GM12878 (cell line): ENCODE data around the gene MSTN. TPM values are rescaled to one million over a fixed set of nuclear protein-coding genes. Genes with fewer than 3 reads are reported as not detected.

Source experiments
- ATAC-seq: fragments of 200-7000 bp; cut with Tn5 transposase; 3 replicates; pipeline ENCODE4 v1.9.1; 2020; ENCODE audit warnings: mild to moderate bottlenecking, moderate library complexity
- BruUV-seq: library from RNA; stranded (reverse); fragments of 400-500 nt; replicated peaks from 2 replicates; lab custom pipeline; 2021; lab: Mats Ljungman, UMichigan
- CTCF ChIA-PET: fragments of 300-600 bp; sonication (Branson Sonifier 250); formaldehyde crosslinking; extraction: SDS; loops from one replicate; lab custom pipeline; 2021; ENCODE audit warnings: inconsistent platforms; lab: Yijun Ruan, JAX
- POLR2A ChIA-PET: fragments of 350-600 bp; formaldehyde crosslinking; extraction: SDS; loops from one replicate; lab custom pipeline; 2021; ENCODE audit warnings: inconsistent platforms; lab: Charles Lee
- RAD21 ChIA-PET: fragments of 300-600 bp; sonication (Branson Sonifier 250); formaldehyde crosslinking; loops from one replicate; lab custom pipeline; 2023; ENCODE audit warnings: antibody characterized with exemption; ENCODE audit not compliant: unreplicated experiment; lab: Charles Lee
- SMC1A ChIA-PET: fragments of 300-600 bp; sonication (Branson Sonifier 250); formaldehyde crosslinking; loops from one replicate; lab custom pipeline; 2023; ENCODE audit not compliant: unreplicated experiment, uncharacterized antibody; lab: Charles Lee
- DNase-seq: peaks from one replicate; pipeline ENCODE4 v3.0.0-alpha.2; 2011; ENCODE audit warnings: low read depth, low spot score
- FAIRE-seq: peaks from 3 replicates; lab custom pipeline; 2011; peaks lifted over from hg19 to GRCh38; lab: Jason Lieb, UNC
- H2AFZ ChIP-seq: 2 replicates; pipeline ENCODE4 v1.6.0; 2011; ENCODE audit warnings: low read depth, low read length, control low read depth; ENCODE audit not compliant: control insufficient read depth
- H3K27ac ChIP-seq: 2 replicates; pipeline ENCODE4 v1.5.1; 2011; ENCODE audit warnings: control low read depth; ENCODE audit not compliant: control insufficient read depth, insufficient read depth
- H3K27me3 ChIP-seq, 2 experiments: replicated peaks in 1 of 2; 2 replicates each; pipeline versions ENCODE4 v1.6.0 to v1.6.1; 2011; ENCODE audit warnings: low read length in 1 of 2; ENCODE audit not compliant: control insufficient read depth in 2 of 2, insufficient read depth in 2 of 2
- H3K36me3 ChIP-seq, 2 experiments: 2 replicates each; pipeline ENCODE4 v1.5.1; 2011; ENCODE audit warnings: low read length in 1 of 2; ENCODE audit not compliant: control insufficient read depth in 2 of 2, insufficient read depth in 2 of 2
- H3K4me1 ChIP-seq: 2 replicates; pipeline ENCODE4 v1.6.1; 2011; ENCODE audit warnings: mild to moderate bottlenecking, low read length, moderate library complexity, mixed read lengths; ENCODE audit not compliant: control insufficient read depth, insufficient read depth
- H3K4me2 ChIP-seq: 2 replicates; pipeline ENCODE4 v1.6.0; 2011; ENCODE audit warnings: control low read depth; ENCODE audit not compliant: control insufficient read depth, insufficient read depth
- H3K4me3 ChIP-seq: fragments of 200-600 bp; sonication (generic); 2 replicates; pipeline ENCODE4 v1.5.1; 2016
- H3K79me2 ChIP-seq: 2 replicates; pipeline ENCODE4 v1.6.0; 2011; ENCODE audit warnings: low read length; ENCODE audit not compliant: control insufficient read depth, insufficient read depth
- H3K9ac ChIP-seq: 2 replicates; pipeline ENCODE4 v1.8.0; 2011; ENCODE audit warnings: low read length, control low read depth, mixed read lengths; ENCODE audit not compliant: control insufficient read depth, insufficient read depth
- H3K9me3 ChIP-seq: replicated peaks from 3 replicates; pipeline ENCODE4 v1.5.1; 2011; ENCODE audit warnings: mild to moderate bottlenecking, low read length; ENCODE audit not compliant: control insufficient read depth, insufficient read depth
- H4K20me1 ChIP-seq: 2 replicates; pipeline ENCODE4 v1.6.0; 2011; ENCODE audit not compliant: control insufficient read depth, insufficient read depth
- ATF2 ChIP-seq: IDR thresholded peaks from 2 replicates; pipeline ENCODE4 v1.6.1; 2012; ENCODE audit warnings: low read length, inconsistent platforms
- CHD4 ChIP-seq: fragments of 200-600 bp; sonication (generic); IDR thresholded peaks from 2 replicates; pipeline ENCODE4 v1.6.1; 2016; ENCODE audit warnings: mild to moderate bottlenecking
- ETV6 ChIP-seq, 2 experiments: fragments of 450-650 bp in 1 of 2; IDR thresholded peaks in 1 of 2; conservative IDR thresholded peaks in 1 of 2; 2 replicates each; pipeline ENCODE4 v1.6.1; 2014; ENCODE audit warnings: antibody characterized with exemption in 1 of 2, borderline replicate concordance in 1 of 2, low read depth in 1 of 2, mild to moderate bottlenecking in 1 of 2, moderate library complexity in 1 of 2
- FOXK2 ChIP-seq: fragments of 450-650 bp; IDR thresholded peaks from 2 replicates; pipeline ENCODE4 v1.6.1; 2017; ENCODE audit warnings: mild to moderate bottlenecking, moderate library complexity
- HDAC2 ChIP-seq: fragments of 200-600 bp; sonication (generic); IDR thresholded peaks from 2 replicates; pipeline ENCODE4 v1.6.1; 2017
- HSF1 ChIP-seq: fragments of 150-350 bp; IDR thresholded peaks from 2 replicates; pipeline ENCODE4 v1.6.1; 2014; ENCODE audit warnings: mild to moderate bottlenecking, low read depth, low read length
- IRF4 ChIP-seq: IDR thresholded peaks from 2 replicates; pipeline ENCODE4 v1.6.1; 2011; ENCODE audit warnings: low read depth, low read length
- NBN ChIP-seq: fragments of 450-650 bp; IDR thresholded peaks from 2 replicates; pipeline ENCODE4 v1.6.1; 2016
- PBX3 ChIP-seq: IDR thresholded peaks from 2 replicates; pipeline ENCODE4 v1.6.1; 2011; ENCODE audit warnings: mild to moderate bottlenecking, low read depth, low read length, moderate library complexity; ENCODE audit not compliant: insufficient replicate concordance
- RAD51 ChIP-seq: fragments of 450-650 bp; IDR thresholded peaks from 2 replicates; pipeline ENCODE4 v1.6.1; 2016; ENCODE audit warnings: moderate library complexity, mild to moderate bottlenecking, inconsistent platforms
- SP1 ChIP-seq: IDR thresholded peaks from one replicate; pipeline ENCODE4 v1.6.1; 2011; ENCODE audit warnings: low read depth, low read length
- SREBF1 ChIP-seq: IDR thresholded peaks from 2 replicates; pipeline ENCODE4 v1.6.1; 2012; ENCODE audit warnings: mild to moderate bottlenecking, low read length
- SUZ12 ChIP-seq: fragments of 200-600 bp; sonication (generic); IDR thresholded peaks from one replicate; pipeline ENCODE4 v1.6.1; 2018; ENCODE audit warnings: antibody characterized with exemption, mild to moderate bottlenecking; ENCODE audit not compliant: unreplicated experiment
- TAF1 ChIP-seq: IDR thresholded peaks from 2 replicates; pipeline ENCODE4 v1.6.1; 2011; ENCODE audit warnings: mild to moderate bottlenecking, low read depth, low read length, borderline replicate concordance
- TARDBP ChIP-seq: IDR thresholded peaks from 2 replicates; pipeline ENCODE4 v1.6.1; 2016; ENCODE audit warnings: borderline replicate concordance
- TCF12 ChIP-seq: IDR thresholded peaks from 2 replicates; pipeline ENCODE4 v1.6.1; 2011; ENCODE audit warnings: low read depth, mild to moderate bottlenecking, low read length
- TCF3 ChIP-seq: IDR thresholded peaks from 2 replicates; pipeline ENCODE4 v1.6.1; 2012; ENCODE audit warnings: low read depth, mild to moderate bottlenecking, low read length, borderline replicate concordance; ENCODE audit not compliant: insufficient read depth
- ZBTB4 ChIP-seq: fragments of 450-650 bp; formaldehyde crosslinking; IDR thresholded peaks from 2 replicates; pipeline ENCODE4 v1.4.0; 2022; ENCODE audit warnings: mild to moderate bottlenecking, moderate library complexity
- WGBS: methylation state at CpG from one replicate; pipeline ENCODE4 v1.1.6; 2016; ENCODE audit warnings: low lambda C conversion rate; ENCODE audit not compliant: insufficient replicate concordance, insufficient coverage; ENCODE audit errors: missing lambda C conversion rate; 5-methylcytosine and 5-hydroxymethylcytosine counted together
- in situ Hi-C: fragments of 300-500 bp; cut with MboI; formaldehyde crosslinking; loops from 9 replicates; pipeline ENCODE4 v1.14.3; 2018; ENCODE audit warnings: mixed read lengths
- intact Hi-C: fragments of 100-400 bp; cut with micrococcal nuclease; formaldehyde crosslinking; loops from one replicate; pipeline ENCODE4 v1.14.2; 2022; ENCODE audit not compliant: unreplicated experiment
- polyA plus RNA-seq, 11 experiments: library from polyadenylated mRNA; depleted of rRNA in 4 of 11; unstranded in 6 of 11; stranded (reverse) in 5 of 11; fragments of >200 nt; fragmentation: Nextera tagmentation in 4 of 11; fragmentation: Illumina TruSeq in 1 of 11; extraction: Ambion mirVana in 4 of 11; extraction: Trizol in 1 of 11; gene quantifications; 1 replicate in 1 of 11; 2 replicates in 10 of 11; pipeline versions ENCODE4 v1.2.1 to v1.2.3, GENCODE V29; 2011 to 2016; ENCODE audit warnings: inconsistent platforms in 2 of 11, missing spikeins in 2 of 11, low read depth in 1 of 11
- total RNA-seq, 4 experiments: library from RNA; depleted of rRNA in 3 of 4; stranded (reverse); fragments of >200 nt in 3 of 4; fragmentation: Illumina TruSeq in 1 of 4; extraction: Trizol in 1 of 4; gene quantifications; 2 replicates each; pipeline versions ENCODE4 v1.2.1 to v1.2.3, GENCODE V29; 2013 to 2021

MSTN gene
- total and polyA plus RNA-seq, 10 of the 15 experiments (the other 5 are each of a cell fraction or from before 2014, with no cell fraction given), result 0.04 to 0.33 (median 0.10) TPM; not detected in 7

- TF ChIP-seq HSF1, result no peak
- no peak for TF ChIP-seq FOXK2
- no peak for TF ChIP-seq PBX3
- TF ChIP-seq TAF1, result no peak
- no peak for TF ChIP-seq SP1
- TF ChIP-seq ETV6 (conservative IDR thresholded peaks at IDR 0.05 in 1 of 2, IDR thresholded peaks at IDR 0.05 in 1 of 2; ENCODE audit: borderline replicate concordance in 1 of 2, low read depth in 1 of 2), result no peak
- TF ChIP-seq SUZ12, result no peak
- TF ChIP-seq IRF4, result no peak
- no peak for TF ChIP-seq RAD51
- TF ChIP-seq, all 136 proteins: peak for 0
Measured at GRCh38 chr2:190110131-190110530, 47.6 kb upstream of the MSTN start (continued).

- H3K79me2 ChIP-seq, result no peaks in the 10 kb centered on the region
- SMC1A ChIA-PET, result no interaction called here
- intact Hi-C loops, result no loop called here
- in situ Hi-C loops, result no loop called here
- TF ChIP-seq ZBTB4 (CRISPR knock-in tag) (no peak), IRF4 (no peak), ATF2 (no peak), TARDBP (no peak), TCF12 (no peak), CHD4 (no peak), SREBF1 (no peak), NBN (no peak), TCF3 (no peak), HDAC2 (no peak), TAF1 (no peak)
- TF ChIP-seq, all 136 proteins: peak for 0
- Histone ChIP-seq H3K4me2 (no peak overlapping the region), H4K20me1 (no peaks in the 10 kb centered on the region), H2AFZ (no peak overlapping the region), H3K4me3 (no peak overlapping the region), H3K4me1 (no peaks in the 10 kb centered on the region), H3K27ac (no peak overlapping the region), H3K9me3 (no peaks in the 10 kb centered on the region), H3K36me3 (no peaks in the 10 kb centered on the region), H3K9ac (no peak overlapping the region), H3K27me3 (no peaks in the 10 kb centered on the region)
- ATAC-seq, result no peak
- POLR2A ChIA-PET, result no interaction called here
- DNase-seq, result no peak
- BruUV-seq, result no TSS peak
- CTCF ChIA-PET, result no interaction called here
- RAD21 ChIA-PET, result no interaction called here
- FAIRE-seq, result no peak
- WGBS, result 56% methylated on average over 4 of the region's 4 CpGs
Measured at GRCh38 chr2:190107409-190107808, 44.9 kb upstream of the MSTN start.
